RPMI7951 (cell line): ENCODE results near the gene CDH18. TPM values are rescaled to one million over a fixed set of nuclear protein-coding genes. Genes with fewer than 3 reads are reported as not detected.

Source experiments
- DNase-seq: peaks from one replicate; pipeline ENCODE4 v3.0.0-alpha.2; 2012; ENCODE audit warnings: low read depth
- total RNA-seq: library from RNA; depleted of rRNA; stranded (reverse); fragments of >200 nt; shearing (Covaris generic); gene quantifications from 2 replicates; pipeline ENCODE4 v1.2.3, GENCODE V29; 2014

The CDH18 gene
- total RNA-seq, 1 experiment from 2014 or later: 14.8 TPM

DNA sequence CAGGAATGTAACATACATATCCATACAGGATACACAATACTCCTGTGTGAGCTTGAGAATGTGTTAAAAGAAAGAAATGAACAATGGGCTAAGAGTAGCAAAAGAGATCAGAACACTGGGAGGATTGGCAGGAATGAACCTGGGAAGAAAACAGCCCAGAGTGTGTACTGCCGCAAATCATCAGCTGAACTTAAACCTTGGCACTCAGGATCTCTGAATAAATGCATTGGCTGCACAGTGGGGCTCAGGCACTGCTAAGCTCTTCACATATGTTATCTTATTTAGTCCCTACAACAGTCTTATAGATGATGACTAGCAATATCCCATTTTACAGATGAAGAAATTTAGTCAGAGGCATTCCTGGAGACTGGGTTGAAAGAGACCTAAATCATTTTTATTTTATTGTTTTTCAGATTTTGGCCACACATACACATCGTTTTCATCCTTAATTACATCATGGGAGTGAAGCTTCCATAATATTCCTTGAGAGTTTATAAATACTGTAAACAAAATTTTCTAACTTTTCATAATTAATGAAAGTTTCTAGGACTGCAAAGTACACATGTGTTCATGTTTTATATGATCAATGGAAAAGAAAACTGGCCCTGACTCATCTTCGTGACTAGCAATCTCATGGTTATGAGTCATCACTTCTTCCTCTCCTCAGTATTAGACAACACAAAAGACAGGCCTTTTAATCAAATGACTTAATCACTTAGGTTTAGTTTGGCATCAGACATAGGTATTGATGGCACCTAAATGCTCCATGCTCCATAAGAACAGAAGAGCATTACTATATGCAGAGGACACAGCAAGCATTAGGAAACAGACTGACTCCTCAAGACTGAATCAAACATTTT, 59.2 kb downstream of the CDH18 start:
- DNase-seq: peak; percentile 74

DNA sequence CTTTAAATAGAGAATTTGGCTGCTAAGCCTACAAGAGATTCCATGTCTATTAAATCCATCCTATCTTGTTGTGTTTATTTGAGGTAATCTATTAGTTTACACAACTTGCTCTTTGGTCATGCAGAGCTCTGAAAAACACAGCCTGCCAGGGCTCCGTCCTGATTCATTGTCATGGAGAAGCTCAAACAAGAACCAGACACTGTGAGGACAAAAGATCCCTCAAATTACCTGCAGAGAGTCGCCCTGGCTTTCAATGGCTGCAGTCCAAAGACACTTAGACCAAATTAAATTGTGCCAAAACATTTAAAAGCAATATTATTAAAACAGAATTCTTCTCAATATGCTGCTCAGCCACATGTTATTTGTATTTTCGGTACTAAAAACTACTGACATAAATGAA, 60.1 kb downstream of the CDH18 start:
- DNase-seq: no peak

- DNase-seq: no peak
These were observed 60.8 kb downstream of the CDH18 start for GRCh38 chr5:19927170-19927569.

DNA sequence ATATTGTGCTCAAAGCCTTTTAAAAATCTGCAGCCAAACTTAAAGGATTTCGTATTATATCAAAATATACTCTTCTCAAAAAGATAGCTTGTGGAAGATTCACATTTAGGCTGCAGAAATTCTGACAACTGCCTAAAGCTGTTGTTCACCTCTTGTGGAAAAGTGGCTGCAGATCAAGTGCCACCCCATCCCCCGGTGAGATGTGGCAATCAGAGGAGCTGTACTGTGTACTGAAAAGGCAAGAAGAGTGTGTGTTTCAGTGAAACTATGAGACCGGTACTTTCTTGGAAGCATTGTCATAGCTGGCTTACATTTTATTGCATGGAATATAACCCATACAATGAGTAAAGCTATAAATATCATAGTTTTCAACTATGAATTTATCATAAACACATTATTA, 64.3 kb downstream of the CDH18 start:
- no peak for DNase-seq

- DNase-seq: peak; percentile 15
These were observed 67.2 kb downstream of the CDH18 start for GRCh38 chr5:19920761-19921160.

DNA sequence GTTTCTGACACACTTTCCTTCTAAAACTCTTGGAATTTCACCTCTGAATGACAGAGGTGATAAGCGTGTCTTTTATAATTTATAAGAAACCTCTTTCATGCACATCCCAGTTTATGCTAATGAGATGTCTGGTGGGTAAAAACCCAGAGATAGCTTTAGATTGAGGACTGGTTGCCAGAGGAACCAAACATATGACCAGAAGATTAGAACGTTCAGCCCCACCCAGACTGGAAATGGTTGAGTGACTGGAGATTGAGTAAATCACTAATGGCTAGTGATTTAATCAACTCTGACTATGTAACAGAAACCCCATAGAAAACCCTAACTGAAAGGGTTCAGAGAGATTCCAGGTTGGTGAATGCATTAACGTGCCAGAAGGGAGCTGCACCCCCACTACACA, 69.2 kb downstream of the CDH18 start:
- DNase-seq: no peak

DNA sequence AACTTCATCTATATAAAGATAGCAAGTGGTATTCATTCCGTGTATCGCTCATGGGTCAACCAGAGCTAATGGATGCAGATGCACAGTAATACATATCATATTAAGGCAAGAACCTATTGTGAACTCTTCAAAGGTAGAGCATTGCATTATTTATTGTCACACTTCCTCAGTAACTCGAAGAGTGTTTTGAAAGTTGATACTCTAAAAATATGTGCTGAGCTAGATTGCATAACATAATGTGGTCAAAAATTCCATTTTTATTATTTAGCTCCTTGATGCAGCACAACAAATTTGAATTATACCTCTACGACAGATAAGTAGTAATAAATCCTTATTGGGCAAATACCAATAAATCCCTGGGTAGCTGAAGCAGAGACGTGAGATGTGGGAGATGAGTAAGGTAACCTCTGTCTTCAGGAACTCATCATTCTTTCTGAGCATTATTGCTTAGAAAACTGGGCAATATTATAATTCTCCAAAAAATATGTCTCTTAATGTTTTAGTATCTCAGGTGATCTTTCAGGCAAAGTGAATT, 70.3 kb downstream of the CDH18 start:
- no peak for DNase-seq

DNA sequence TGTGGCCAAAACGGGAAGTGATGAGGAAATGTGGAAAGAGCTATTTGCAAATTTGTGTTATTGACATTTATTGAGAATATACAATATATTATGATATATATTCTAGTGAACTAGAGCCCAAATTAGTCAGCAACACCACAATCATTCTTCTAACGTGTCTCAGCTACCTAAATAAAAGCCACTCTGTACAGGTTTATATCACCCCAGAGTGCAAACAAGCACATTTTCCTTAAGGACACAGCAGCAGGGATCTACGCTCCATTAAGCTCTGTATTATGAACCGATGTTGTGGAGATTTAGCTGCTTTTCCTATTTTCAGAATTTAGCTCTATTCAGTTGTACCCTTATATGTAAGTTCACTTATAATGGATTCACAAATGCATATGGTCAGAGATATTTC, 77.9 kb downstream of the CDH18 start:
- DNase-seq: no peak

DNA sequence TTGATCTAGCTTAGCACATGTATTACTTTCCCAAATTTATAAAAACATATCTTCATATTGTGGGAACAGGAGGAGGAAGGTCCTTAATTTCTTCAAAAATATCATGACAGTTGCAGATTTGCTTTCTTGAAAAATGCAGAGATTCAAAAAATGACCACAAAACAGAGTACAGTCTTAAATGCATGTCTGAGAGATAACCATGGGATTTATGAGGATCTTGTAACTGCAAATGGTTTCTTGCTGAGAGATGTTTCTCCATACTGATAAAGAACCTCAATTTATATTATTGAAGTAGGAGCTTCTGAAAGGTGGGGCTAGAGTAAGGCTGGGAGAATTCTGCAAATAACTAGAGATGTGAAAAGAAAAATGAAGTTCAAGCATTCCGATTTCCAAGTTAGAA, 83.2 kb downstream of the CDH18 start:
- DNase-seq: no peak

- no peak for DNase-seq
These were observed 84.4 kb downstream of the CDH18 start for GRCh38 chr5:19903611-19904010.

- DNase-seq: peak; percentile 30
These were observed 85.6 kb downstream of the CDH18 start for GRCh38 chr5:19902316-19902934.

GRCh38 chr5:19900269-19900668, 87.7 kb downstream of the CDH18 start:
- no peak for DNase-seq

DNA sequence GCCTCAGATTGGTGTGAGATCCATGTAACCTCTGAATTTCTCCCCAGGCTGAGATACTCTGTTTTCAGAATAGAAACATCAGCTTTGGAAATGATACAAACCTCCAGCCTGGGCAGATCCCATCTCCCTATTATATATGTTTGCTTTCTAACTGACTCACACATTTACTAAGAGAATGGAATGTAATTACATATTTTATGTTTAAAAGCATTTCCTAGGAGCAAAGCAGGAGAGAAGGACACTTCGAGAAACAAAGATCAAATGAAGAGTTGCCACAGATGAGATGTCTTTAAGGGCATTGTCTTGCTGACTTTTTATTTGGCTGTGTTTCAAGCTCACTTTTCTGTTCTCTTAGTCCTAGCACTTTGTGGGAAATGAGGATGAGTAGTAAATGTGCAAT, 96.3 kb downstream of the CDH18 start:
- DNase-seq: peak; percentile 3

DNA sequence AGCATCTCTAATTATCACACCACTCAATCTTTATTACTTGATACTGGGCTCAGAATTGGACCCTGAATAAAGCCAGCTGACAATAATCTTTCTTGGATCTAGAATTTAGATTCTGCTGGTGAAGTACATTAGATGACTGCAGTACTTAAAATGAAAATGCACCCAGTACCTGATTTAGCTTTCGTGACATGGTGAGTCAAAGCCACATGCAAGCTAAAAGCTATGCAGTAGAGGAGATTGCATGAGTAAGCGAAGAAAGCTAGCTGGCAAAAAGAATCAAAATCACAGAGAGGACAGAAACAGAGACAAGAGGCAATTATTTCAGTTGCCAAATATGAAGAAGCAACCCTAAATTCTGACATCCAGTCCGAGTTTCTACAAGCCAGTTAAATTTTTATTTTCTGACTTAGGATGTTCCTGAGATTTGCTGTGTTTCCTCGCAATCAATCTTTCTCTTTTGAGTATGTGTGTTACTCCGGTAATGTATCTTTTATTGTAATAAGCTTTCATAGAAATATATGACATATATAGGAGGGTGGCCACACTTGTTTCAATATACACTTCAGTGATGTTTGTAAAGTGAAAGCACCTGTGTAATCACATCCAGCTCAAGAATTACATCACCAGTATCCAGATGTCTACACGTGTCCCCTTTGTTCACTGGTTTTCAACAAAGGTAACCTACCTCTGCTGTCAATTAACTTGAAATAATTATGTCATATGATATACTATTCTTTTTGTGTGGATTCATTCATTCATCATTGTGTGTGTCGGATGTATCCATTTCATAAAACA, 101.7 kb downstream of the CDH18 start:
- DNase-seq: peak; percentile 68

- peak; percentile 7 for DNase-seq
These were observed 102.8 kb downstream of the CDH18 start for GRCh38 chr5:19885040-19885824.

- DNase-seq: no peak
These were observed 107.1 kb downstream of the CDH18 start for GRCh38 chr5:19880859-19881436.

GRCh38 chr5:19880458-19880857, 107.5 kb downstream of the CDH18 start:
- no peak for DNase-seq

GRCh38 chr5:19874811-19875210, 113.2 kb downstream of the CDH18 start:
- no peak for DNase-seq

DNA sequence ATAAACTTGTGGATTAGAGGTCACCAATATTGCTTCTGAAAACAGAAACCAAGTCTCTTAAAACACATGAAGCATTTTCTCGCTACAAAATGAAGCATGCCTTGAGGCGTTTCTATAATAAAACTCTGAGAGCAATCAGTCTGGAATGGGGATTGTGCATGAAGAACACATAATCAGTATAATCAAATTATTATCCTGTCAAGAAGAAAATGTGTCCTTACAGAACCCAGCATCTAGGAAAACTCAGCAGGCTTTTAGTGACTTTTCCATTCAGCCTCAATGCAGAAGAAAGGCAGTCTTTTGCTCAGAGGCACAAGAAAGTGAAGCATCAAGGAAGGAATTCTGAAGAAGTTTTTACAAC, 121.9 kb downstream of the CDH18 start:
- DNase-seq: peak; percentile 45

DNA sequence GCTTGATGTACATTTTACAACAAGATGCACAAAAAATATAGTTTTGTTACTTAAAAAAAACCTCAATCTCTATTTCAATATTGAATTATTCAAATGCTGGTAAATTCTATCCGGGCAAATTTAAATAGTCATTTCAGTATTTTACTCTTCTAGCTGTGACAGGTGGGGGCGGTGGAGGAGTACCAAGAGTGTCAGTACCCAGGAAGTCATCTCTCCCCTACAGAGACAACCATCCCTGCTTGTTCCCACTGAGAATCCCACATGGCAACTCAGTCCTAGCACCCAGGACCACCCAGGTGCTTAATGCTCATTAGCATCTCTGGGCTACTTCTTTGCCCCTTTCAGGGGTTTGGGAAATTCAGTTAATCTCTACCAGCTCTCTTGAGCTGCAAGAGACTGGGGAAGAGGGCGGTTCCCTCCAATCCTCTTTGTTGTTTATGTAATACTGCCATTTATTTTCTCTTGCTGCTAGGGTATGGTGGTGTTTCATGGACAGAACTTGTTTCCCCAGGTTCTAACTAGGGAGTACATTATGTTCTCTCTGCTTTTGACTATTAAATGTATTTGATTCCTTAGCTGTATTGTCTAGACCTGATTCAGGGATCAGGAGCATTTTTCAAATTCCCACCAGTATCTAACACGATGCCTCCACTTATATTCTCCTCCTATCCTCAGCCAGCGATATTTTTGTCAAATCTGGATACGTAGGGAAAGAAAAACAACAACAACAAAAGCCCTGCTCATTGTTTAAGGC, 122.5 kb downstream of the CDH18 start:
- DNase-seq: no peak
